ENCODE results near the gene IGF2BP2. TPM values are rescaled to one million over a fixed set of nuclear protein-coding genes. Genes with fewer than 3 reads are reported as not detected.
"Not testable (repeated sequence)": the region's sequence is repeated elsewhere in the genome, so short reads cannot be mapped to it uniquely, and the experiment has no call there.

Gene IGF2BP2
- total RNA-seq, 1 donor from 2014 or later, result 26.7 TPM

DNA sequence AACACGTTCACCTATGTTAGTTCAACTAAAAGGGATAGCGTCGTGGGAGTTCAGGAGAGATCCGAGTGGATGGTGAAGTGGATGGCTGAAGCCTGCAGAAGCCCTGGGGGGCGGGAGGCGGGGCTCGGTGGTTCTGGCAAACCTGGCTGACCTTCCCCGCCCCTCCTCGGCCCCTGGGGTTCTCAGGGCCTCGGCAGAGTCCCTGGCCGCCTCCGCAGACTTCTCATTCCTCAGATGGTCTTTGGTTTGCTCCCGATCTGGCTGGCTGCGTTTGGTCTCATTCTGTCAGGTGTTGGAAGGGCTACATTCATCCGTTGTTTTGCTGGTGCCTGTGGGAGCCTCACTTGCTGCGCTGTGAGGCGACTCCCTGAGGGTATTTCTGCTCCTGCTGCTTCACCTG, 179.7 kb downstream of the IGF2BP2 start:
- not testable (repeated sequence) for DNase-seq (ENCODE audit: low spot score)

DNA sequence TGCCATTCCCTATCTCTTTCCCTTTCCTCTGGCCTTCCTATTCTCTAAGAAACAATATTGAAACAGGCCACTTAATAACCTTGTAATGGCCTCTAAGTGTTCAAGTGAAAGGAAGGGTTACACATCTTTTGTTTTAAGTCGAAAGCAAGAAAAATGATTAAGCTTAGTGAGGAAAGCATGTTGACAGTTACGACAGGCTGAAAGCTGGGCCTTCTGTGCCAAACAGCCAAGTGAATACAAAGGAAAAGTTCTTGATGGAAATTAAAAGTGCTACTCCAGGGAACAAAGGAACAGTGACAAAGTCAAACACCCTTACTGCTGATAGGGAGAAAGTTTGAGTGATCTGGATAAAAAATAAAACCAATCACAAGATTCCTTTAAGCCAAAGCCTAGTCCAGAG, 184.5 kb downstream of the IGF2BP2 start:
- no peak for DNase-seq (ENCODE audit: low spot score)

DNA sequence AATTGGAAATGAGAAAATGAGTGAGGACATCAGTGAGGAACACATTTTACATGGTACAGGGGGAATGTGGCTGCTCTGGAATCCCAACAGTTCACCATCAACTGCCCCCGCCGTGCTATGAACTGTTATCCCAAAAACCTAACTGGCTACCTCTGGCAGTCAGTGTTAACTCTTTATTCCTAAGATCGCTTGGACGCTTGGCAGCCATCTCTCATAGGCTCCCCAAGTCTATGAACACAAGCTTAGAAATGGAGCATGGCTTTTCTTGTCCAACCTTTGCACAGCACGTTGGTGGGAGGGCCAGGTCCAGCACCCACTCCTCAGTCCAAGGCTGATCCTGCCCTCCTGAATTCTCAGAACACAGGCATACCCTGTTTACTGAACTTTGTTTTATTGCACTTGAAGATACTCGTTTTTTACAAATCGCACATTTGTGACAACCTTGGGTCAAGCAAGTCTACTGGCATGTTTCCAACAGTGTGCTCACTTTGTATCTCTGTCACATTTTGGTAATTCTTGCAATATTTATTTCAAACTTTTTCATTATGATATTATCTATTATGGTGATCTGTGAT, 185.1 kb downstream of the IGF2BP2 start:
- DNase-seq (ENCODE audit: low spot score), result no peak

DNA sequence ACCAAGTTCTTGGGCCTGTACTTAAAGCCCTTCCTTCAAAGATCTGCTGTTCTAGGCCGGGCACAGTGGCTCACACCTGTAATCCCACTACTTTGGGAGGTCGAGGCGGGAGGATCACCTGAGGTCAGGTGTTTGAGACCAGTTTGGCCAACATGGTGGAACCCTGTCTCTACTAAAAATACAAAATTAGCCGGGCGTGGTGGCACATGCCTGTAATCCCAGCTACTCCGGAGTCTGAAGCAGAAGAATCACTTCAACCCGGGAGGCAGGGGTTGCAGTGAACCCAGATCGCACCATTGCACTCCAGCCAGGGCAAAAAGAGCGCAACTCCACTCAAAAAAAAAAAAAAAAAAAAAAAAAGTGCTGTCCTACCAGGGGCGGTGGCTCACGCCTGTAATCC, 186.2 kb downstream of the IGF2BP2 start:
- not testable (repeated sequence) for DNase-seq (ENCODE audit: low spot score)

DNA sequence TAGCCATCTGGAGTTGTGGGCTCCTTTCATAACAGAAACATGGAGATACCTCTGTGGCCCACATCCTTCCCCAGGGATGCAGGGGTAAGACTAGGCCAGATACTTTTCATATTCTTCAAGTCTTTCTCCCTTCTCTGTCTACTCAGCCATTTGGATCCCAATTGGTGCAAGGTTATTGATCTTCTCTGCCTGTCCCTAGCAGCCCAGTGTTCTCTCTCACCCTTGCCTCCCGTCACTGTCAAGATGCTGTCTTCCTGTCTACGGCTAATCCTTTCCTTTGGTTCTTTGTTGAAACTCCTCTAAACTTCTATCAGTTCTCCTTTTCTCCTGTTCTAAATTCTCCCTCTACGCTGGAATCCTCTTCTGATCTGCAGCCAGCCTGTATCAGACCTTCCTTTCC, 187.5 kb downstream of the IGF2BP2 start:
- no peak for DNase-seq (ENCODE audit: low spot score)

DNA sequence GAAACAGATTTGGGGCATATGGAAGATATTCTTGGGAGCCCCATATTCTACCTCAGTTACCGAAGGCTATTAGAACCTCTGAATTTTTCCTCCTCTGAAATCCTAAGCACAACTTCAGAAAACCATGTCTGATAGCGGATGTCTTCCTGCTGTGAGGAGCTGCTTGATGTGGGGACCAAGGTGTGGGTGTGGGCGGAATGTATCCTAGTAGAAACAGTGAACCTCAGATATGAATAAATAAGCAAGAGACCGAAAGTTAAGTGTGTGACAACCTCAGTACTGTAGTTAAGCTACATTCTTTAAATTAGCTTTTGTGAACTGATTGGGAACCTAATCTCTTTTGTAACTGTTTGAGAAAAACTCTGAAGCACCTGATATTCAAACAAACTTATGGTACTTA, 191.8 kb downstream of the IGF2BP2 start:
- no peak for DNase-seq (ENCODE audit: low spot score)

DNA sequence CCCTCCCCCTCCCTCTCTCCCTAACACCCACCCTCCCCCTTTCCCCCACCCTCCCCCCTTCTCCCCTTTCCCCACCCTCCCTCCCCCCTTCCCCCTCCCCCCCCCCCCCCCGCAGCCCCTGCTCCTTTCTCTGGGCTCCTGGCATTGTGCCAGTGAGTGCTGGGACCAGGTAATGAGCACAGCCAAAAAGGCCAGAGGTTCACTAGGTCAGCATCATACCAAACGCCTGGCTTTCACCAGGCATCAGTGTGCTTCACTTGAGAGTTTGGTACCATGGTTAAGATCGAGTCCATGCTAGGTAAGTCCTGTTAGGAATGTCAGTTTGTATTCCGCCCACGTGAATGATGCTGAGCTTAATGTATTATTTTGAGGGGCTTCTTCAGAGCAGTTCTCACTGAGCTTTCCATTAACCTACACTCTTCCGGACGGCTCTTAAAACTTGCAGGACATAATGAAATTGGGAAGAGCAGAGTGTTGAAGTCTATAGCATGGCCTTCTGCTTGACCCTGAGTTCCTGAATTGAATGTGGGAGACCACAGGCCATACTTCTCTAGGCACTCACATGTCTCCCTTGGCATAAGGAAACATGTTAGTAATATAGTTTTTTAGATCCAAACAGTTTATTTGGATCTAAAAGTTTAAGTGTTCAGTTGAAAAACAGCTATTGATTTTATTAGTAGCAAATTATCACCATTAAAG, 193.2 kb downstream of the IGF2BP2 start:
- no peak for DNase-seq (ENCODE audit: low spot score)

DNA sequence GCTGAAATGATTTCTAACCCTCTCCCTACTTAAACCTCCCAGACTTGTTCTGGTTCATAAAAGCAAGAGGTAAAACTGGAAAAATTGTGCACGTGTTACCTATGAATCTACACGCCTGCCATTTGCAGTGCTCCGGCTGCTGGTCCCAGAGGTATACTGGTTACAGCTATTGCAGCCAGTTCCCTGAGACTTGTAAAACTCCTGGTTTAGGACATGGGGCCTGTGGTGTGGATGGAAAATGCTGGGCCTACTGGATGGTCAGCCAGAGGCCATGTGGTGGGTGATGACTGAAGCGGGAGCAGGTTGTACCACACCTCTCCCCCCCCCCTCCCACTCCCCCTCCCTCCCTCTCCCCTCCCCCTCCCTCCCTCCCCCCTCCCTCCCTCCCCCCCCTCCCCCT, 193.7 kb downstream of the IGF2BP2 start:
- DNase-seq (ENCODE audit: low spot score), result no peak

DNA sequence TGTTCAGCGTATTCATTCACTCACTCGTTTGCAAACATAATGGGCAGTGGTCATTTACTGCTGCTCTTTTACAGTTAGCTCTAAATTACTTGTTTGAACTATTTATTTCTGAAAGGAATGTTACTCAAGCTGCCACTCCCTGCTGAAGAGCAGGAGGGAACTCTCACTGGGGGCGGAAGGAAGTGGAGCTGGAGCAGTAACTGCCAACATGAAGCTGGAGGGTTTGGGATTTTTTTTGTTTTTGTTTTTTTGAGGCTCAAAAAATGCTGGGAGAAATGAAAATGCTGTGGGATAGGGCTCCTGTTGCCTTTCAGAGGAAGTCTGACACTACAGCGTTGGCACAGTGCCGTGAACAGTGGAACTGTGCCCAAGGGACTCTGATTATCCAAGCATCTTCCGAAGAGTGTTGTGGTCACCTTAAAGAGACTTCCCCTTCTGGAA, 194.6 kb downstream of the IGF2BP2 start:
- peak; percentile 14 for DNase-seq (ENCODE audit: low spot score)

DNA sequence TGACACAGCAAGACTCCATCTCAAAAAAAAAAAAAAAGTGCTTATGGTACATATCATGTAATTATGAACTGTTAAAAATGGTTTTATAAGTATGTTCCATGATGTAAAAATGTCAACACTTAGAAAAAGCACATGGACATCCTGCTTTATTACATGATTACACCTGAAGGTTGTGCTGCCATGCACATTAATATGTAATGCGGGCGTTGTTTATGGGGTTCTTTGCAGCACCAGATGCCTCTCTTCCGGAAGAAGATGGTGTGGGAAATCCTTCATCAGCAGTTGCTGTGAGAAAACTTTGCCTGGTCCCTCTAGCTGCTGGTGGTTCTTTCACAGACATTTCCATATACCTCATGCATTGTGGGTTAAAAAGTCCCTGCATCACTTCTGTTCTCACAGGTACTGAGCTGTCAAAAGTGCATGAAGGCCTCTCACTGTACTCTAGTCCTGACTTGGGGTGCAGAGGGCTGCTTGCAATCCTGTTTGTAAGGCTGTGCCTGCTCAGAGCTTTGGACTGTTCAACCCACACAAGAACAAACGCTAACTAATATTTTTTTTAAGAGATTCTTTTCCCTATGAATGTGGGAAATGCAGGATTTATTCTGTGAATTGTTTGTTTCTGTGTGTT, 195.2 kb downstream of the IGF2BP2 start:
- no peak for DNase-seq (ENCODE audit: low spot score)

DNA sequence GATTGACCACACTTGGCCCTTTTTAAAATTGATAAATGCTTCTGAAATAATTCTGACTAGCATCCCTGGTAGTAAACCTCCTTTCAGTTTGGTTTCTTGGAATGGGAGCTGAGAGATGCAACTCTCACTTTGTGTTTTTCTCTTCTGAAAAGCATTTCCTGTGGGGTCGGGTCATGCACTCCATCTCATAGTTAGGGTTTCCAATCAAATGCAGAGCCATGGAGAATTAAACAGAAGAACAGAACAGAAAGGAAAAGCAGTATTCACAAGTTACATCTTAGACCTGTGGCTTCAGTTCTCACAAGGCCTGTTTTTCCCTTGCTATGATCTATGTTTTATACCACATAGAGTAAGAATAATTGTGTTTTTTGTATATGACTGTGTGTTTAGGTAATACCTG, 199.1 kb downstream of the IGF2BP2 start:
- DNase-seq (ENCODE audit: low spot score), result no peak

DNA sequence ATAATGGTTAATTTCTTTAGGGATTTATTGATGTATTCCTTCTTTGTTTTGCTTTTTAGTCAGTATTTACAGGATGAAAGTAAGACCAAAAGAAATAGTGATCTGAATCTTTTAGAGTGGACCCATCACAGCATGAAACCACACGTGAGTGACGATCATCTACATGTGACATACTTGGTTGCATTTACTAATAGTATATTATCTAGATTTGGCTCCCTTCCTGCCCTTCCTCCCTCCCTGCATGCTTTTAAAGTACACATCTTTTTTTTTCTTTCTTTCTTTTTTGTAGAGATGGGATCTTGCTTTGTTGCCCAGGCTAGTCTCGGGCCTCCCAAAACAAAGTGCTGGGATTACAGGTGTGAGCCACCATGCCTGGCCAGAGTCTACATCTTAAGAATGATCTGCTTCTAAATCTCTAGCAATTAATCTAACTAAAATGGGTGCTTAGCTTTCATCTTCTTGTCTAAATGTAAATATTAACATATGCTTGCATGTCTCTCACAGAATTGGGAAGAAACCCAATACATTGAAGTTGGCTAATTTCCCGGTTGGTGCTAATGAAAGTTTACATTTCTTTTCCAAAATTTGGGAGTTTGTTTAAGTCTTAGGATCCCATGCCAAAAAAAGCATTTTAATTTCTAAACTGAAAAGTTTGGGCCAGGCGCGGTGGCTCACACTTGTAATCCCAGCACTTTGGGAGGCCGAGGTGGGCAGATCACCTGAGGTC, 200.7 kb downstream of the IGF2BP2 start:
- no peak for DNase-seq (ENCODE audit: low spot score)

DNA sequence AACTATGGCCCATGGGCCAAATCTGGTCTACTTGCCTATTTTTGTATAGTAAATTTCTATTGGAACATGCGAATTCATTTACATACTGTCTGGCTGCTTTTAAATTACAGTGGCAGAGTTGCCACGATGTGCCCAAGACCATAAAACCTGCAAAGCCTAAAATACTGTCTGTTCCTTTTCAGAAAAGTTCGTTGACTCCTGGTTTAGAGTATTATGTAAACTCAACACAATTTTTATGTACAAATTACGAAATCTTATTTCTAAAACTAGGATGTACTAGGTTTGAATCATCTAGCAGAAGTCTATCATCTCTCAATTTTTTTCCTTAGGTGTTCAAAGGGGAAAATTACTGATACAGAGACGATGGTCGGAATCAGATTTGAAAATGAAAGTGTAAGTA, 211.8 kb downstream of the IGF2BP2 start:
- no peak for DNase-seq (ENCODE audit: low spot score)

DNA sequence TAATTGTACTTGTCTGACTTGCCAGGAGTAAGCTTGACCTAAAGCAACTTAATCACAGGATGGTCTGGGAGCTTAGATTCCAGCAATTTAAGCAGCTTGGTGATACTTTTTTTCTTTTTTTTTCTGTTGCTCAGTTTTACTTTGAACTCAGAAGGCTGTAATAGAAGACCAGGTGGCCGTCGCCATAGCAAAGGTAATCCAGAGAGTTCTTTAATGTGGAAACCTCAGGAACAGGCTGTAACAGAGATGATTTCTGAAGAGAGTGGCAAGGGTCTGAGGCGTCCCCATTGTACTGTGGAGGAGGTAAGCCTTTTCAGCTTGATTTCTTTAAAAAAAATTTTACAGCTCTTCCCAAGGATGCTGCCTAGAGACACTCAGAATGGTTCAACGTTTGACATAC, 218.6 kb downstream of the IGF2BP2 start:
- DNase-seq (ENCODE audit: low spot score), result no peak

DNA sequence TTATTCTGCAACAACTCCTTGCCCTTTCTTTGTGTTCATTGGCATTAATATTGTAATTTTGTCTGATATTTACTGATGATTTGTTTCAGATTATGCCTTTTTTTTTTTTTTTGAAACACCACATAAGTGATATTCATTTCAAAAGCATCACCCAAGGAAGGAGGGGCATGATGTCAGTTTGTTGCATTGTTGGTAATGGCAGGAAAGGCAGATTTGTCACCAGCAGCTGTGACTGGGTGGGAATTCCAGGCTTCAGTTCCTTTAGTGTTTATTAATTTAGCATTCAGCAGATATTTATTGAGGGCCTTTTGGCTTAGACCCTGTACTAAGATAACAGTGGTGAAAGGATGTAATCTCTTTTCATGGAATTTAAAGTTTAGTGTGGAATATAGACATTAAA, 219.3 kb downstream of the IGF2BP2 start:
- no peak for DNase-seq (ENCODE audit: low spot score)

DNA sequence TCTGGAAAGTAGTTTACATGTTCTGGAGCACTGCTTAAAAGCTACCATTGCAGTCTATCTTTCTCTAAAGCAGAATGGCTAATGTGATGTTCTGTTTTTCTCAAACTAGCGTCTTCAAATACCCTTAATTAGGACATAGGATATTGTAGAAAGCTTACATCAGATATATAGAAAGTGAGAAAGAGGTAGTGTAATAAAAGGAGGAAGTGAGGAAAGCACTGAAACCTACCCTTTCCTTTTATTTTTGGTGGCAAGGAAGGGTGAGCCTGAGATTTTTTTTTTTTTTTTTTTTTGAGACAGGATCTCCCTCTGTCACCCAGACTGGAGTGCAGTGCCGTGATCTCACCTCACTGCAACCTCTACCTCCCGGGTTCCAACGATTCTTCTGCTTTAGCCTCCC, 229.3 kb downstream of the IGF2BP2 start:
- DNase-seq (ENCODE audit: low spot score), result no peak

DNA sequence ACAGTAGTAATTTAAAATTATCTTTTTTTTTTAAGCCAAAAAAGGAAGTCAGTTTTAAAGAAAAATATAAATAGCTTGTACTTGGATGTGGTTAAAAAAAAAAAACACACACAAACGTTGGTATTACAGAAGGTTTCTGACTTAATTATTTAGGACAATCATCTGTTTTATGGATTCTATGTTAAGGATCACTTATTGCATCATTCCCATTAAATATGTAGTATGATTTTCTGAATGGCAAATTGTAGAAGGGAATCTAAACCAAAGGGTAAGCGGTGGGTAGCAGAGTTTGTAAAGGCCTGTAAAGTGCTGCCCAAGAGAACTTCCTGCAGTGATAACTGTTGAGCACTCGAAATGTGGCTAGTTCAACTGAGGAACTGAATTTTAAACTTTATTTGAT, 230.8 kb downstream of the IGF2BP2 start:
- no peak for DNase-seq (ENCODE audit: low spot score)

Other genes with a start within 250 kb of the IGF2BP2 start
- 35.3 TPM for gene SENP2, start 238.7 kb downstream of the IGF2BP2 start, total RNA-seq
- gene TRA2B, start 113.0 kb upstream of the IGF2BP2 start, total RNA-seq, result 79.8 TPM